ENCODE results near the gene RAB11FIP4.

- TF ChIP-seq CTCF (IDR thresholded peaks at IDR 0.05) = no peak
- no peak for TF ChIP-seq POLR2A (IDR thresholded peaks at IDR 0.05)
Measured at GRCh38 chr17:31552568-31552967, 161.1 kb downstream of the RAB11FIP4 start.
